MV-4-11 (cell line): Measurements from ENCODE around the gene HDDC3.

Source experiments
- DNase-seq: peaks from one replicate; lab custom pipeline; 2025; lab: John Stamatoyannopoulos, UW

Gene HDDC3

GRCh38 chr15:90891346-90891949, 40.9 kb downstream of the HDDC3 start:
- DNase-seq, result no peak

GRCh38 chr15:90890839-90891238, 41.5 kb downstream of the HDDC3 start:
- DNase-seq, result no peak

- no peak for DNase-seq
Observed at GRCh38 chr15:90889736-90890456, 42.5 kb downstream of the HDDC3 start.

- no peak for DNase-seq
Observed at GRCh38 chr15:90889313-90889730, 43.0 kb downstream of the HDDC3 start.

GRCh38 chr15:90887037-90887481, 45.3 kb downstream of the HDDC3 start:
- DNase-seq, result no peak

GRCh38 chr15:90886291-90886614, 46.1 kb downstream of the HDDC3 start:
- no peak for DNase-seq

GRCh38 chr15:90885432-90886290, 46.7 kb downstream of the HDDC3 start:
- DNase-seq, result peak; percentile 93

- DNase-seq, result no peak
Observed at GRCh38 chr15:90884719-90885431, 47.5 kb downstream of the HDDC3 start.

GRCh38 chr15:90883976-90884718, 48.2 kb downstream of the HDDC3 start, which contains the start of gene FES:
Gene FES (plus strand): TSS chr15:90884504. CDS start chr15:90885046, 542 bp downstream.
- DNase-seq, result peak; percentile 62

- no peak for DNase-seq
Observed at GRCh38 chr15:90883526-90883975, 48.8 kb downstream of the HDDC3 start.

- no peak for DNase-seq
Observed at GRCh38 chr15:90882781-90883525, 49.4 kb downstream of the HDDC3 start.

- no peak for DNase-seq
Observed at GRCh38 chr15:90881978-90882721, 50.2 kb downstream of the HDDC3 start.

- DNase-seq, result no peak
Observed at GRCh38 chr15:90881181-90881977, 51.0 kb downstream of the HDDC3 start.

GRCh38 chr15:90880381-90881145, 51.8 kb downstream of the HDDC3 start:
- no peak for DNase-seq
